ENCODE measurements around the gene CACNA1D.

The CACNA1D gene

GRCh38 chr3:53533472-53533871, 39.1 kb downstream of the CACNA1D start:
- no peak for TF ChIP-seq CTCF (IDR thresholded peaks at IDR 0.05; ENCODE audit: low read depth, low read length)
- DNase-seq (ENCODE audit: extremely low read depth, low read depth): no peak

- no peak for TF ChIP-seq CTCF (IDR thresholded peaks at IDR 0.05; ENCODE audit: low read depth, low read length)
- DNase-seq (ENCODE audit: extremely low read depth, low read depth): no peak
Observed at GRCh38 chr3:53534216-53534615, 39.8 kb downstream of the CACNA1D start.

- no peak for TF ChIP-seq CTCF (IDR thresholded peaks at IDR 0.05; ENCODE audit: low read depth, low read length)
- no peak for DNase-seq (ENCODE audit: extremely low read depth, low read depth)
Observed at GRCh38 chr3:53534676-53535400, 40.4 kb downstream of the CACNA1D start.

- no peak for DNase-seq (ENCODE audit: extremely low read depth, low read depth)
- no peak for TF ChIP-seq CTCF (IDR thresholded peaks at IDR 0.05; ENCODE audit: low read depth, low read length)
Observed at GRCh38 chr3:53536282-53536681, 41.9 kb downstream of the CACNA1D start.

GRCh38 chr3:53544357-53544756, 49.9 kb downstream of the CACNA1D start:
- no peak for DNase-seq (ENCODE audit: extremely low read depth, low read depth)
- TF ChIP-seq CTCF (IDR thresholded peaks at IDR 0.05; ENCODE audit: low read depth, low read length): no peak

- DNase-seq (ENCODE audit: extremely low read depth, low read depth): no peak
- no peak for TF ChIP-seq CTCF (IDR thresholded peaks at IDR 0.05; ENCODE audit: low read depth, low read length)
Observed at GRCh38 chr3:53545310-53545995, 51.0 kb downstream of the CACNA1D start.

GRCh38 chr3:53545996-53546359, 51.6 kb downstream of the CACNA1D start:
- TF ChIP-seq CTCF (IDR thresholded peaks at IDR 0.05; ENCODE audit: low read depth, low read length): no peak
- DNase-seq (ENCODE audit: extremely low read depth, low read depth): no peak

Measured in AG09319 (cell line).